Neural progenitor cell (in vitro differentiated cells): Measurements from ENCODE around the gene SPAG16. TPM values are rescaled to one million over a fixed set of nuclear protein-coding genes. Genes with fewer than 3 reads are reported as not detected.

Experiments used
- DNase-seq: peaks from one replicate; pipeline ENCODE4 v3.0.0-alpha.2; 2016; ENCODE audit warnings: low spot score
- H2AFZ ChIP-seq: fragments of 200-600 bp; sonication (generic); replicated peaks from 2 replicates; pipeline ENCODE4 v1.6.1; 2016; ENCODE audit warnings: antibody characterized with exemption
- H3F3A ChIP-seq: fragments of 200-600 bp; sonication (generic); 2 replicates; pipeline ENCODE4 v1.6.1; 2016; ENCODE audit warnings: antibody characterized with exemption, low read depth
- H3K27ac ChIP-seq: fragments of 200-600 bp; sonication (generic); 2 replicates; pipeline ENCODE4 v1.5.1; 2016; ENCODE audit warnings: mild to moderate bottlenecking
- H3K27me3 ChIP-seq: fragments of 200-600 bp; sonication (generic); 2 replicates; pipeline ENCODE4 v1.6.1; 2016; ENCODE audit warnings: mild to moderate bottlenecking, moderate library complexity
- H3K36me3 ChIP-seq: fragments of 200-600 bp; sonication (generic); 2 replicates; pipeline ENCODE4 v1.5.1; 2016
- H3K4me1 ChIP-seq: fragments of 200-600 bp; sonication (generic); 2 replicates; pipeline ENCODE4 v1.6.1; 2016; ENCODE audit warnings: mixed run types
- H3K4me2 ChIP-seq: fragments of 200-600 bp; sonication (generic); 2 replicates; pipeline ENCODE4 v1.6.1; 2016
- H3K4me3 ChIP-seq: fragments of 200-600 bp; sonication (generic); 2 replicates; pipeline ENCODE4 v1.5.1; 2016
- H3K79me2 ChIP-seq: fragments of 200-600 bp; sonication (generic); 2 replicates; pipeline ENCODE4 v1.6.1; 2016; ENCODE audit warnings: low read depth
- H3K9ac ChIP-seq: fragments of 200-600 bp; sonication (generic); 2 replicates; pipeline ENCODE4 v1.6.1; 2016
- H3K9me3 ChIP-seq: fragments of 200-600 bp; sonication (generic); 2 replicates; pipeline ENCODE4 v1.5.1; 2016; ENCODE audit warnings: low read depth
- H4K20me1 ChIP-seq: fragments of 200-600 bp; sonication (generic); 2 replicates; pipeline ENCODE4 v1.6.1; 2016; ENCODE audit warnings: low read depth
- H3K27ac Mint-ChIP-seq: 3 replicates; pipeline ENCODE4 v1.8.0; 2021; ENCODE audit warnings: mixed read lengths
- H3K27me3 Mint-ChIP-seq: 2 replicates; pipeline ENCODE4 v1.8.0; 2022; ENCODE audit warnings: low read depth, mild to moderate bottlenecking, inconsistent platforms, moderate library complexity, mixed read lengths; ENCODE audit not compliant: insufficient read depth
- H3K36me3 Mint-ChIP-seq: 3 replicates; pipeline ENCODE4 v1.8.0; 2021; ENCODE audit warnings: mixed read lengths
- H3K4me1 Mint-ChIP-seq: 3 replicates; pipeline ENCODE4 v1.8.0; 2021; ENCODE audit warnings: mixed read lengths
- H3K4me3 Mint-ChIP-seq: 3 replicates; pipeline ENCODE4 v1.8.0; 2021; ENCODE audit warnings: mild to moderate bottlenecking, moderate library complexity, mixed read lengths
- H3K9me3 Mint-ChIP-seq: 3 replicates; pipeline ENCODE4 v1.8.0; 2020; ENCODE audit warnings: mixed read lengths
- CTCF ChIP-seq: fragments of 200-600 bp; sonication (generic); IDR thresholded peaks from 2 replicates; pipeline ENCODE4 v1.5.1; 2017; ENCODE audit warnings: antibody characterized with exemption, mild to moderate bottlenecking
- EZH2 ChIP-seq: fragments of 200-600 bp; sonication (generic); IDR thresholded peaks from 2 replicates; pipeline ENCODE4 v1.6.1; 2017; ENCODE audit warnings: antibody characterized with exemption, mild to moderate bottlenecking, moderate library complexity
- EZH2phosphoT487 ChIP-seq: fragments of 200-600 bp; sonication (generic); IDR thresholded peaks from 2 replicates; pipeline ENCODE4 v1.6.1; 2017; ENCODE audit warnings: antibody characterized with exemption
- total RNA-seq: library from RNA; depleted of rRNA; stranded (reverse); fragments of >200 nt; gene quantifications from 2 replicates; pipeline ENCODE4 v1.2.3, GENCODE V29; 2015; ENCODE audit warnings: low replicate concordance

SPAG16 gene
- total RNA-seq, 1 donor from 2014 or later, result 70.3 TPM

GRCh38 chr2:214107726-214108125 is 823.5 kb downstream of the SPAG16 start:
- no peaks in the 10 kb centered on the region for H3K4me1 Mint-ChIP-seq
- peaks cover 10% of the 10 kb centered on the region for H3K9me3 Mint-ChIP-seq
- DNase-seq, result no peak
- H3K79me2 ChIP-seq, result no peaks in the 10 kb centered on the region
- no peaks in the 10 kb centered on the region for H3K27me3 Mint-ChIP-seq
- H3K27me3 ChIP-seq, result no peaks in the 10 kb centered on the region
- H3K9me3 ChIP-seq, result no peaks in the 10 kb centered on the region
- no peaks in the 10 kb centered on the region for H4K20me1 ChIP-seq
- H3K4me2 ChIP-seq, result no peak overlapping the region
- no peaks in the 10 kb centered on the region for H3F3A ChIP-seq
- no peaks in the 10 kb centered on the region for H3K36me3 ChIP-seq
- no peak overlapping the region for H3K4me3 ChIP-seq
- H3K4me3 Mint-ChIP-seq, result no peak overlapping the region
- TF ChIP-seq EZH2phosphoT487, result no peak
- no peak for TF ChIP-seq EZH2
- no peak for TF ChIP-seq CTCF
- no peak overlapping the region for H3K27ac ChIP-seq
- H3K9ac ChIP-seq, result no peak overlapping the region
- H2AFZ ChIP-seq, result no peak overlapping the region
- H3K36me3 Mint-ChIP-seq, result peaks cover 2% of the 10 kb centered on the region
- H3K4me1 ChIP-seq, result no peaks in the 10 kb centered on the region
- H3K27ac Mint-ChIP-seq, result no peak overlapping the region

DNA sequence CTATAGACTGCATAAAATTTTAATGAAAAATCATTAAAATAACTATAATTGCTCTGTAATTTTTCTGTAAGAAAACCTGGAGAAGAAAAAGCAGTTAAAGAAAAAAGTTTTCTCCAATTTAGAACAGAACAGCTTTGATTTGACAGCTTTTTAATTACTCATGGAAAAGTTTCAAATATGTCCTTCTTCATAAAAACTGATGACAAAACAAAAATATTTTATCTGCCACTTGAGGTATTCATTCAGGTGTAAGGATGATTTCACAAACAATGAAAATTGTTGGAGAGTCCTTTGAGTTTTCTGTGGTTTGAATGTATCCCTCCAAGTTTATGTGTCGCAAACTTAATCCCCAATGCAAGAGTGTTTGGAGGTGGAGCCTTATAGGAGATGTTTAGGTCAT is 824.3 kb downstream of the SPAG16 start:
- no peaks in the 10 kb centered on the region for H3K27me3 ChIP-seq
- peaks cover 2% of the 10 kb centered on the region for H3K36me3 Mint-ChIP-seq

GRCh38 chr2:214117054-214117453 is 832.8 kb downstream of the SPAG16 start:
- H3K27me3 Mint-ChIP-seq, result peaks cover 2% of the 10 kb centered on the region
- Histone ChIP-seq H3K4me3 (no peak overlapping the region), H3K4me1 (no peaks in the 10 kb centered on the region), H3K27ac (no peak overlapping the region), H3K9me3 (no peaks in the 10 kb centered on the region), H3K36me3 (no peaks in the 10 kb centered on the region), H3F3A (no peaks in the 10 kb centered on the region), H3K27me3 (no peaks in the 10 kb centered on the region), H3K79me2 (no peaks in the 10 kb centered on the region), H2AFZ (no peak overlapping the region), H4K20me1 (no peaks in the 10 kb centered on the region), H3K9ac (no peak overlapping the region), H3K4me2 (no peak overlapping the region)
- DNase-seq, result no peak
- H3K36me3 Mint-ChIP-seq, result peaks cover 8% of the 10 kb centered on the region
- no peak overlapping the region for H3K27ac Mint-ChIP-seq
- peaks cover 26% of the 10 kb centered on the region for H3K9me3 Mint-ChIP-seq
- H3K4me1 Mint-ChIP-seq, result no peaks in the 10 kb centered on the region
- TF ChIP-seq EZH2phosphoT487, result no peak
- TF ChIP-seq CTCF, result no peak
- no peak overlapping the region for H3K4me3 Mint-ChIP-seq

More for the DNA sequence above, 824.3 kb downstream of the SPAG16 start:
- peaks cover 10% of the 10 kb centered on the region for H3K9me3 Mint-ChIP-seq
- no peaks in the 10 kb centered on the region for H3K27me3 Mint-ChIP-seq
- no peaks in the 10 kb centered on the region for H3K4me1 ChIP-seq
- no peak overlapping the region for H3K9ac ChIP-seq
- no peaks in the 10 kb centered on the region for H4K20me1 ChIP-seq
- no peak overlapping the region for H3K4me3 ChIP-seq
- H3K79me2 ChIP-seq, result no peaks in the 10 kb centered on the region
- no peak overlapping the region for H2AFZ ChIP-seq
- no peak overlapping the region for H3K27ac ChIP-seq
- no peaks in the 10 kb centered on the region for H3F3A ChIP-seq
- TF ChIP-seq CTCF, result no peak
- TF ChIP-seq EZH2phosphoT487, result no peak
- no peaks in the 10 kb centered on the region for H3K36me3 ChIP-seq
- H3K4me3 Mint-ChIP-seq, result no peak overlapping the region
- no peak overlapping the region for H3K4me2 ChIP-seq
- H3K27ac Mint-ChIP-seq, result no peak overlapping the region
- H3K9me3 ChIP-seq, result no peaks in the 10 kb centered on the region
- DNase-seq, result no peak
- no peaks in the 10 kb centered on the region for H3K4me1 Mint-ChIP-seq
